GM23248 (cell line): ENCODE measurements around the gene PIANP.

ENCODE experiments used
- EZH2 ChIP-seq: fragments of 200-600 bp; sonication (generic); IDR thresholded peaks from 2 replicates; pipeline ENCODE4 v1.6.1; 2018; ENCODE audit warnings: antibody characterized with exemption, mild to moderate bottlenecking; ENCODE audit not compliant: insufficient read depth, poor library complexity, severe bottlenecking
- EZH2phosphoT487 ChIP-seq: fragments of 200-600 bp; sonication (generic); IDR thresholded peaks from 2 replicates; pipeline ENCODE4 v1.6.1; 2018; ENCODE audit warnings: antibody characterized with exemption, moderate library complexity, mild to moderate bottlenecking, low read depth; ENCODE audit not compliant: insufficient read depth

DNA sequence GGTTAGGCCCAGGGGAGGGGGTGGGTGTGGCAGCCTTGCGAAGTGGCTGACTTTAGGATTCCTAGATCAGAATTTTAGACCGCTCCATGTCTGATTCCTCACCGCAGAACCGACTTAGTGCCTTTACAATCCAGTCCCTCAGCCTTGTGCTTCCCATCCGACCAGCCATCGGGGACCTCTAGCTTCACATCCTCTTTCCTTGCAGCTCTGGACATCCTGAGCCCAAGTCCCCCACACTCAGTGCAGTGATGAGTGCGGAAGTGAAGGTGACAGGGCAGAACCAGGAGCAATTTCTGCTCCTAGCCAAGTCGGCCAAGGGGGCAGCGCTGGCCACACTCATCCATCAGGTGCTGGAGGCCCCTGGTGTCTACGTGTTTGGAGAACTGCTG, 23.8 kb upstream of the PIANP start:
- TF ChIP-seq EZH2 (no peak), EZH2phosphoT487 (no peak)
